Right lobe of liver (tissue), 4 donors: ENCODE measurements around the gene PTK6.

Experiments
- CTCF ChIP-seq, 4 donors: fragments of 200-600 bp in 3 of 4; fragments of 450-650 bp in 1 of 4; IDR thresholded peaks; one replicate each; pipeline versions ENCODE4 v1.5.1 to v1.8.0; 2016 to 2022; ENCODE audit warnings: antibody characterized with exemption in 4 of 4, mild to moderate bottlenecking in 2 of 4
- POLR2A ChIP-seq: fragments of 450-650 bp; IDR thresholded peaks from one replicate; pipeline ENCODE4 v1.6.1; 2017; ENCODE audit warnings: antibody characterized with exemption, mild to moderate bottlenecking
- donor health status: DM: no; HTN: no; CAD: no.
- donor health status: DM: no; HTN: no; CAD: no.
- donor health status: DM: no; HTN: yes; CAD: no.

- no peak for TF ChIP-seq POLR2A
- no peak for TF ChIP-seq CTCF (IDR thresholded peaks at IDR 0.05)
Observed at GRCh38 chr20:63505281-63505680, 31.9 kb downstream of the PTK6 start.
